GM19395 (cell line): ENCODE data around the gene ODF4.
"Not testable (repeated sequence)": the region's sequence is repeated elsewhere in the genome, so short reads cannot be mapped to it uniquely, and the experiment has no call there.

ENCODE experiments used
- ATAC-seq: cut with Tn5 transposase; IDR thresholded peaks from one replicate; pipeline ENCODE4 v1.9.1; 2021; ENCODE audit warnings: mild to moderate bottlenecking, moderate library complexity; ENCODE audit not compliant: unreplicated experiment

ODF4 gene

GRCh38 chr17:8366231-8366630 is 26.6 kb downstream of the ODF4 start:
- no peak for ATAC-seq

- no peak for ATAC-seq
Measured at GRCh38 chr17:8368193-8368592, 28.6 kb downstream of the ODF4 start.

- ATAC-seq, result no peak
Measured at GRCh38 chr17:8369944-8370343, 30.3 kb downstream of the ODF4 start.

GRCh38 chr17:8371786-8372185 is 32.1 kb downstream of the ODF4 start:
- no peak for ATAC-seq

GRCh38 chr17:8372422-8372821 is 32.8 kb downstream of the ODF4 start:
- ATAC-seq, result no peak

GRCh38 chr17:8373856-8374255 is 34.2 kb downstream of the ODF4 start:
- not testable (repeated sequence) for ATAC-seq

- ATAC-seq, result peak; percentile 14
Measured at GRCh38 chr17:8375738-8376259, 36.2 kb downstream of the ODF4 start.

- peak; percentile 92 for ATAC-seq
Measured at GRCh38 chr17:8376271-8377067, 36.8 kb downstream of the ODF4 start, which contains the start of gene KRABD2. Gene KRABD2 (minus strand): TSS chr17:8376704.

- ATAC-seq, result no peak
Measured at GRCh38 chr17:8377422-8377821, 37.8 kb downstream of the ODF4 start.

- not testable (repeated sequence) for ATAC-seq
Measured at GRCh38 chr17:8378117-8378516, 38.5 kb downstream of the ODF4 start.

- no peak for ATAC-seq
Measured at GRCh38 chr17:8380049-8380448, 40.4 kb downstream of the ODF4 start.

- ATAC-seq, result no peak
Measured at GRCh38 chr17:8382052-8382879, 42.6 kb downstream of the ODF4 start.

- ATAC-seq, result peak; percentile 23
Measured at GRCh38 chr17:8382880-8383142, 43.2 kb downstream of the ODF4 start.

- ATAC-seq, result peak; percentile 87
Measured at GRCh38 chr17:8383143-8383822, 43.6 kb downstream of the ODF4 start, which contains the start of gene RPL26. Gene RPL26 (minus strand): TSS chr17:8383193. CDS start chr17:8382310, 883 bp downstream.

- no peak for ATAC-seq
Measured at GRCh38 chr17:8384801-8385378, 45.2 kb downstream of the ODF4 start.

- no peak for ATAC-seq
Measured at GRCh38 chr17:8386841-8387240, 47.2 kb downstream of the ODF4 start.

GRCh38 chr17:8387914-8388651 is 48.4 kb downstream of the ODF4 start:
- ATAC-seq, result no peak

- no peak for ATAC-seq
Measured at GRCh38 chr17:8391711-8392110, 52.1 kb downstream of the ODF4 start.

- ATAC-seq, result no peak
Measured at GRCh38 chr17:8392274-8392673, 52.6 kb downstream of the ODF4 start.
